GM19043 (cell line): ENCODE measurements around the gene PRKAR2B.
"Not testable (repeated sequence)": the region's sequence is repeated elsewhere in the genome, so short reads cannot be mapped to it uniquely, and the experiment has no call there.

Experiments
- ATAC-seq: cut with Tn5 transposase; IDR thresholded peaks from one replicate; pipeline ENCODE4 v1.9.1; 2021; ENCODE audit warnings: low read depth; ENCODE audit not compliant: unreplicated experiment

PRKAR2B gene

DNA sequence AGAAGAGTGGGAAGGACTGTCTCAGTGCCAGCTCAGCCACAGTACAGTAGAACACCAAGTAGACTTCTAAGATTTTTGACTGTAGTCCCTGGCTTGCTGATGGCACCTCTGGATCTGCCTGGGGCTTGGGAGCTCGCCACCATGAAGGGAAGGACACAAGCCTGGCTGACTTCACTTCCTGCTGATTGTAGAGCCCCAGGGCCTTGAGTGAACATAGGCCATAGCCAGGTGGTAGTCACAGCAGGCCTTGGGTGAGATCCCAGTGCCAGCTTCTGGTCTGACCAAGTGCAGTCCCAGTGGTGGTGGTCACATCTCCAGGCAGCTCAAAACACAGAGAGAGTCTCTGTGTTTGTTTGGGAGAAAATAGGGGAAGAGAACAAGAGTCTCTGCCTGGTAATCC lies 66.7 kb downstream of the PRKAR2B start:
- no peak for ATAC-seq

DNA sequence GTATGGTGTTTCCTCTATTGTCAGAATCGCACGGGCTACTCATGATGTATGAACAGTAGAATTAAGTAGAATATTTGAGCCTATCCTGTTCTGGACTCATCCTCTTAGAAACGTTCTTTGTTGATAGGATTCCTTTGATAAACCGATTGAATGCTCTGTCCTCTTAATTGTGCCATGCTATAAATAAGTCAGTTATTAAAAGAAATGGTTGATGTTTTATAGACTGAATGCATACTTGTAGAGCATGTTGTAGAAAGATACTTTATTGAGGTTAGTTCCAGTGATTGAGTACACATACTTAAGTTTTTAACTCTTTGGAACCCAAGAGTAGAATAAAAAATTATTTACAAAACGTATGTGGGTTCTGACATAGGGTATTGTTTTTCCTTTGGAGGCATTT lies 69.4 kb downstream of the PRKAR2B start:
- no peak for ATAC-seq

DNA sequence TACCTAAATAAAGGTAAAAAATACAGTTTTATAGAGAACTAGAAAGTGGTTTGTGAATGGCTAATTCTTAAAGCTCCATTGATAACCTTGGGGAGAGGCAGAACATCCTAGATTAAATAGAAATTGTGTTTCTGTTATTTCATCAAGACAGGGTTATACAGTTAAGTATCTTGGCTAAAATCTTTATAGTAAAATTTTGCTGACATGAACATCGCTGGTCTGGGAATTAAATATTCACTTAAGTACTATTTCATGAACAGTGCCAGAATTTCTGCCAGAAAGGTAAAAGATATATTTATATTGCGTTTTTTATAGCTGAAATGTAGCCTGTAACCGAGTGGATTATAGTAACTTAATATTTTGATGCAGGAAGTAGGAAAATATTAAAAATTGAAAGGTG lies 70.6 kb downstream of the PRKAR2B start:
- ATAC-seq, result no peak

DNA sequence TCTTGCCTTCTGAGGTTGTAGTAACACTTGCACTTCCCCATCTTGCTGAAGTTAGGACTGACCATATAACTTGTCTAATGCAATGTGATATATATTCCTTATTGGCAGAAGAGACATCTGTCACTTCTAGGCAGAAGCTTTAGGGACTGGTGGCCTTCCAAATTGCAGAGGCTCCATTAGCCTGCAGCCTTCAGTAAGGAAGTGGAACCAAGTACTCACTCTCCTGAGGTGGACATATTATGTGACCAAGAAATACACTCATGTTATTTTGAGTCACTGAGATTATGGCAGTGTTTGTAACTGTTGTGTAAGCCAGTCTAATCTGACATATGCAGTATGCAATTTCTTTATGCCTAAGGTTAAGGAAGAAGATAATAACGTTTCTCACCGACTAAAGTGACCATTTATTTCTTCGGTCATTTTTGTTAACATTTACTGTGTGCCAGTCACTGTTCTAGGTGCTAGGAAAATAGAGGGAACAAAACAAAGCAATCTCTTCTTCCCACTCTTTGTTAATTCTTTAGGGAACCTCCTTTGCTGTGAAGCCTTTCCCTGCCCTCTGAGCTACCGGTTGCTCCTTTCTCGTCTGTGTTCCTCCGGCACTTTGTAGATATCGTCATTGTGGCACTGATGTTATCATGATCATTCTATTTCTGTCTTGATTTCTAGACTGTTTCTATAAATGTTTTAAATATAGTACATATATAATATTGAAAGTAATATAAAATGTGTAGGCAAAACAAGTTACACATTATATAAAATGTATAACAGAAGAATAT lies 71.4 kb downstream of the PRKAR2B start:
- ATAC-seq, result no peak

DNA sequence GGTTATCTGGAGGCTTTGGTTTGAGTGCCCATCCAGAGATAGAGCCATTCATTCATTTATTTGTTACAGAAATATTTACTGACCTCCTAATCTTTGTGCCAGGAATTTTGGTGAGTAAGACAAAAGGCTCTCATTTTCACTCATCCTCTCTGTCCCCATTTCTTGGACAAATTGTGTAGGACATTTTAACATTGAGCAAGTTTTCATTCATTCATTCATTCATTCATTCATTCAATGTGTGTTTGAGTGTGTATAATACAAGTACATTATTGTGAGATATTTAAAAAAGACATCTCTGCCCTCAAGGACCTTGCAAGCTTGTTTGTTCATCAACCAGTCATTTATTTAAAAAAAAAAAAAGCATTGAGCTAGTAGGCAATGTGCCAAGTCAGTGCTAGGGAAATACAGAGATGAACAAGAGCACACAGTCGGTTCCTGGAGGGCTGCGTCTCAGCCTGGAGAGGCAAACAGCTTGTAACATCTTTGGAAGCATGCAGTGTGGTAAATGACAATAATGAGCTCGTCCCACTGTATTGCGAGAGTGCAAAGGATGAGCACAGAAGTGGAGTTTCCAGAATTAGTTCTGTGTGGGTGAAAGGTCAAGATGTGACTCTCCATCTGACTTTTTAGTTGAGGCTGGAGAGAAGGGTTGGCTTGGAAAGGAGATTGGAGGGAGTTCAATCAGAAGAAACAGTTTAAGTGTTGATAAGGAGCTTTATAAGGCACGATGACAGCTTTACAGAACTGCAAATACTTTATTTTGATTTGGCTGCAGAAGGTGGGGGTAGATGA lies 73.8 kb downstream of the PRKAR2B start:
- ATAC-seq, result no peak

DNA sequence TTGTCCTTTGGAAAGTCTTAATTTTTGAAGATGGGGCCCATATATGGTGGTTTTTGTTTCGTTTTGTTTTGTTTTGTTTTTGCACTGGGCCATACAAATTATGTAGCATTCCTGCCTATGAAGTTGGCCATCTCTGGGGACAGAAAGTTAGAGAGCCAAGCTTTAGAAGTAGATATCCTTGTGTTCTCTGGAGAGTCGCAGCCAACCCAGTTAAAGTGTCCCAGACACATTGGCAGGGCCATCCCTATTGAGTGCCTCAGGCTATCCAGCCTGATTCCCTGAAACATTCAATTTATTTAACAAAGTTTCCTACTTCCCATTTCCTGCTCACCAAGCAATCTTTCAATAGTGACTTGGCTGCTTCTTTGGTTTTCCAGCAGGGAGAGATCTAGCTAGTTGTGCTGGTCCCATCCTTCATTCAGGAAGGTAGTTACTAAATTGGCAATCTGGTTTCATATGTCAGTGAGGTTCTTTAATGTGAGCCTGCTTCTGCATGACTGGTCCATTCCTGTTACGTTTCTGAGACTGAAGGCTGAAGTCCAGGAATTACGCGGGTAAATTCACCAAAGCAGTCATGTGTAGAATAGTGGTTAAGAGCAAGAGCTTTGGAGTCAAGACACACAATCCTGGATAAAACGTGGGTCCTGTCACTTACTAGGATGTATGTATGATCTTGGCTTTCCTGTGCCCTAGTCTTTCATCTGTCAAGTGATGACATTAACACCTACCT lies 75.0 kb downstream of the PRKAR2B start:
- ATAC-seq, result no peak

DNA sequence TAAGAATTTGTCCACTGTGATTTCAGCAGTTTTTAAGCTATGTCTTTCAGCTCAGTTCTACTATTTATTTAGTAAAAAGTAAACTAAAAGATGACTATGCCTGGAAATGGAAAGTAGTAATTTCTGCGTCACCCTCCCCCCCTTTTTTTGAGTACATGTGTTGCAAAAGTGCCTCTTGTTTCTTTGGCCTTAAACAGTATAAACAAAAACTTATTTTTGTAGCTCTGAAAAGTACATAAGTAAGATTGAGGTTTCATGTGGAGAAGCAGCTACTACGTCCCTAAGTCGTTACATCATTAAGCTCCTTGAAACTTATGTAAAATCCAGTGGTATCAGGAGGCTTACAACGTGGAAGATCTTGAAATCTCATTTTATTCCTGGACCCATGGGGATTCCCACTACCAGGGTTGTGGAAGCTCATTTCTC lies 78.0 kb downstream of the PRKAR2B start:
- ATAC-seq, result no peak

DNA sequence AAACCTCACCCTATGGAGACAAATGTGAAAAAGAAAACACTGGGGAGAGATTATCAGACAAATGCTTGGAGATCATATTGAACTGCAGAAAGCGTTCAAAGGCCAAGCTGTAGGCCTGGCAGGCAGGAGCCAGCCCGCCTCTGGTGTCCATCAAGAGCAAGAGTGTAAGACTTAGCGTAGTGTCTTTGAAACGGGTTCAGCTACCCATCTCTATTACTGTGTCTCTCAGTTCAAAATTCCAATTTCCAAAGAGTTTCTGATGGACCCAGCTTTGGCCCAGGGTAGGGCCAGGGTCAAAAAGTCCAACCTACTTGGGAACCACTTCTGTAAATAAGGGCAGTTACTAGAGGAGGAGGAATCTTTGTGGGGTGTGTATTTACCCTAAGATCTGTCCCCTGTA lies 78.9 kb downstream of the PRKAR2B start:
- no peak for ATAC-seq

DNA sequence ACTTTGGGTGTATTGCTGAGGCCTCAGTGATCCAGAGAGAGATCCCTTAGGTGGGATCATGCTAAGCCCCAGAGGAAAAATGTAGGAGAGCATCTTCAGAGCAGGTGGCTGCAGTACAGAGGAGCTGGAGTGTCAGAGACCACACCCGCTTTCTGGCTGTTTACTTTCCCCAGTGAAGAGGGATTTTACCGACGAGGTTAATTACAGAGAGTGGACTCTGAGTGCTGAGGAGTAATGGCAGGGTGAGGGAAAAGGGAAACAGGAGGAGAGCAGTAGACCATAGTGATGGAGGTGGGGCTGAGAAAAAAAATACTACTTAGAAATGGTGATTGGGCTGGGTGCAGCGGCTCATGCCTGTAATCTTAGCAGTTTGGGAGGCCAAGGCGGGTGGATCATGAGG lies 81.0 kb downstream of the PRKAR2B start:
- ATAC-seq, result no peak

DNA sequence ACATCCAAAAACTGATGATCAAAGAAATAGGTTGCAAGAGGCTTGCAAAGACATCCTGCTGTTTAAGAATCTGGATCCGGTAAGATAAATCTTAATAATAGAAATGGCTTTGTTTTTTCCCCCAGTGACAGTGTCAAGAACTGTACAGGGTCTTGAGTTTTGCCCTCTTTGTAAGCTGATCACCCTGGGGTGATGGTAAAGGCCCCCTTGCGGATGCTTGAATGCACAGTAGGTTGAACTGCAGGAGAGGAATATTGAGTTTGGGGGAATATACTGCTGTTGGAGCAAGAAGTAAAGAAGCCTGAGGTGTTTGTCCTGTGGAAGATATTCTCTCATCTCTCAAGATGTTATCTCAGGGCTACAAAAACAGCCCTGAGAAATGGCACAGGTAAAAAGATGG lies 83.7 kb downstream of the PRKAR2B start:
- no peak for ATAC-seq

DNA sequence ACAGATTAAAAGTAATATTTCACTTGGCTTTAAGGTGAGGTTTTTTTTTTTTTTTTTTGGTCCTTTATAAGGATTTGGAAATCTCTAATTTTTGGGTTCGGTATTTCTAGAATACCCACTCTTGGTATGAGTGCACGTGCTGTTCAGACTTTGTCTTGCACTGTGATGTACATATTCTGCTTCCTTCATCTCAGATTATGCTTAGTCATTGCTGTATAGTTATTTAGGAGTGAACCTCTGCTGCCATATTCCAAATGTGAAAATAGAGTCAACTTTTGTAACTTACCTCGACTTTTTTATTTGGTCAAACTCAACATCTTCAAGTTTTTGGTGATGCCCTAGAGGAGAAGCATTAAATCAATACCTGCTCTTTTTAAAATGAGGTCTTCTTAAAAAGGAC lies 84.2 kb downstream of the PRKAR2B start:
- ATAC-seq, result no peak

DNA sequence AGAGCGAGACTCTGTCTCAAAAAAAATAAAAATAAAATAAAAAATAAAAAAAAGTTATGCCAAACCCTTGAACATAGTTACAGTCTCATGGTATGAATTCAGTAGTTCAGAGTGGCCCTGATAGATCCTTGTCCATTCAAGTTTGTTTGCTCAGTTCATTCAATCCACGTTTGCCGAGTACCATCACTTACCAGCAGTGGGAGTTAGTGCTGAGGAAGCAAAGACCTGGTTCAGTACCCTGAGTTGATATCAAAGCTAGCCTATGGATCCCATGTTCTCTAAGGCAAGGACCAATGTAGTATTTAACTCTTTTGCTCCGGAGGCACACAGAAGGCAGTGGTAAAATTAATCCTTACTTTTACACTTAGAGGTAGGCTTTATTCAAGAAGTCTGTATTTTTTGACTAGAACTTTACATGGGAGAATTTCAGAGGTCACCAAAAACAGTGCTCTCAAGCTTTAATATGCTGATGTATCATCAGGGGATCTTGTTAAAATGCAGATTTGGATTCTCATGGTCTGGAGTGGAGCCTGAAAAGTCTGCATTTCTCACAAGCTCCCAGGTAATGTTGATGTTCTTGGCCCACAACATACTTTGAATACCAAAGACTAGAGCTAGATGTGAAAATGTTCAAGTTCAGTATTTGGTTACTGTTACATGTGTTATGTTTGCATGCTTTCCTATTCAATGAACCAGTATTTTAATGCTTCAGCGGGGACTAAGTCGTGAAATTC lies 86.1 kb downstream of the PRKAR2B start:
- no peak for ATAC-seq

DNA sequence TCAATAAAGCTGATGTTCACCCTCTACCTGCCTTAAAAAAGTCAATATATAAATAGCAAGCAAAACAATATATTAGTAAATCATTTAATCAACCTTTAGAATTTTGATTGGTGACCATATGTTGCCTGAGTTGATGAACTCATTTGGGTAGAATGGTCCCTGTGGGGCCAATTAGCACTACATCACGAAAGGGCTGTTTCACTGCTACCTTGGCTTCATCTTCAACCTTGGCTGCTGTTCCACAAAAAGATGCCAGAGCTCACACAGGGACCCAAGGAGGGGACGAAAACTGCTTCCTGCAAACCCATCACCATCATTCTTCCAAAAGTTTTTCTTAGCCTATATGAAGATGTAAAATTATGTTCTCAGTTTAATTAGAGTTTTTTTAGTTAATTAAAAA lies 88.9 kb downstream of the PRKAR2B start:
- ATAC-seq, result no peak

DNA sequence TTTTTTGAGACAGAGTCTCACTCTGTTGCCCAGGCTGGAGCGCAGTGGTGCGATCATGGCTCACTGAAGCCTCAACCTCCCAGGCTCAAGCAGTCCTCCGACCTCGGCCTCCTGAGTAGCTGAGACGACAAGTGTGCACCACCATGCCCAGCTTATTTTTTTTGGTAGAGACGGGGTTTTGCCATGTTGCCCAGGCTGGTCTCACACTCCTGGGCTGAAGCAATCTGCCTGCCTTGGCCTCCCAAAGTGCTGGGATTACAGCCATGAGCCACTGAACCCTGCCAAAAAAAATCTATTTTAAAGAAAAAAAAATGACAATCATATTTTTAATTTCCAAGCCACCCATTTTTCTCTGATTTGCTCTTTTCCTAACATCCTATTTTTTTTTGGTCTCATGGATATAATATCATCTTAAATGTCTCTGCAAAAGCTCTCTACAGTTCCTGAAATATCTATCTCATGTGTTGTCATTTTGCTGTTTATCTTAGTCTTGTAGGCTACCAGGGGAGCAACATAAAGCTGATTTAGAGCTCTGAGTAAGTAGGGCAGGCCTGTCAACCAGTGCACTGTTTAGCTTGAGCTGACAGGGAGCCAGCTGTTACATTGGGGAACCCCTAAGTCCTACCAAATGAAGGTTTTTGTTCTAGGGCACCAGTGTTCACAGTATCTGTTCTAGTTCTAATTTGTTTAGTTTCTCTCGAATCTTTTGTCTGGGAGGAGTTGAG lies 94.4 kb downstream of the PRKAR2B start:
- ATAC-seq, result no peak

DNA sequence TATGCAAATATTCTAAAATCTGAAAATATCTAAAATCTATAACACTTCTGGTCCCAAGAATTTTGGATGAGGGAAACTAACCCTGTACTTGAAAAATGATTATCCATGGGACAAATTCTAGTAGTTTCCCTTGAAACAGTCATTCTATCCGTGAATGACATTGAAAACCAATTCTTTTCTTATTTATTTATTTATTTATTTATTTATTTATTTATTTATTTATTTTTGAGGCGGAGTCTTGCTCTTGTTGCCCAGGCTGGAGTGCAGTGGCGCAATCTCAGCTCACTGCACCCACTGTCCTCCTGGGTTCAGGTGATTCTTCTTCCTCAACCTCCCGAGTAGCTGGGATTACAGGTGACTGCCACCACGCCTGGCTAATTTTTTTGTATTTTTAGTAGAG lies 99.4 kb downstream of the PRKAR2B start:
- ATAC-seq, result not testable (repeated sequence)

DNA sequence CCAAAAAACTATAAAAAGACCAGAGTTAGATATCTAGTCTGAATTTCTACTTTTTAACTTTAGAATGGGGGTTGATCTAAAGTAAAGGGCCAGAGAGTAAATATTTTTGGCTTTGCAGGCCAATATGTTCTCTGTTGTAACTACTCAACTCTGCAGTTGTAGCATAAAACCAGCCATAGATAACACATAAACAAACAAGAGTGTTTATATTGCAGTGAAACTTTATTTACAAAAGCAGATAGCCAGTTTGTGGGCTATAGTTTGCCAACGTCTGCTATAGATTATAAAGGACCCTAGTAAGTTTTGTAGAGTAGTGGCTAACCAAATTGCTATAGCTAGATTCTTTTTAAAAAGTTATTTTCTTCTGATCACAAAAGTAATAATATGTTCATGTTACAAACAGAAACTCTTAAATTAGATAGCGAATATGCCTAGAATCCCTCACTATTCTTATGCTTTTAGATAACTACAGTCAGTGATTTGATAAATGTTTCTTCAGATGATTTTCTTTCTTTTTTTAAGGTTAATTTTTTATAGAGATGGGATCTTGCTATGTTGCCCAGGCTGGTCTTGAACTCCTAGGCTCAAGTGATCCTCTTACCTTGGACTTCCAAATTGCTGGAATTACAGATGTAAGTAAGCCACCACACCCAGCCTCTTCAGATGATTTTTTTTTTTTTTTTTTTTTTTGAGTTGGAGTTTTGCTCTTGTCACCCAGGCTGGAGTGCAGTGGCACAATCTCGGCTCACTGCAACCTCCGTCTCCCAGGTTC lies 100.7 kb downstream of the PRKAR2B start:
- no peak for ATAC-seq

DNA sequence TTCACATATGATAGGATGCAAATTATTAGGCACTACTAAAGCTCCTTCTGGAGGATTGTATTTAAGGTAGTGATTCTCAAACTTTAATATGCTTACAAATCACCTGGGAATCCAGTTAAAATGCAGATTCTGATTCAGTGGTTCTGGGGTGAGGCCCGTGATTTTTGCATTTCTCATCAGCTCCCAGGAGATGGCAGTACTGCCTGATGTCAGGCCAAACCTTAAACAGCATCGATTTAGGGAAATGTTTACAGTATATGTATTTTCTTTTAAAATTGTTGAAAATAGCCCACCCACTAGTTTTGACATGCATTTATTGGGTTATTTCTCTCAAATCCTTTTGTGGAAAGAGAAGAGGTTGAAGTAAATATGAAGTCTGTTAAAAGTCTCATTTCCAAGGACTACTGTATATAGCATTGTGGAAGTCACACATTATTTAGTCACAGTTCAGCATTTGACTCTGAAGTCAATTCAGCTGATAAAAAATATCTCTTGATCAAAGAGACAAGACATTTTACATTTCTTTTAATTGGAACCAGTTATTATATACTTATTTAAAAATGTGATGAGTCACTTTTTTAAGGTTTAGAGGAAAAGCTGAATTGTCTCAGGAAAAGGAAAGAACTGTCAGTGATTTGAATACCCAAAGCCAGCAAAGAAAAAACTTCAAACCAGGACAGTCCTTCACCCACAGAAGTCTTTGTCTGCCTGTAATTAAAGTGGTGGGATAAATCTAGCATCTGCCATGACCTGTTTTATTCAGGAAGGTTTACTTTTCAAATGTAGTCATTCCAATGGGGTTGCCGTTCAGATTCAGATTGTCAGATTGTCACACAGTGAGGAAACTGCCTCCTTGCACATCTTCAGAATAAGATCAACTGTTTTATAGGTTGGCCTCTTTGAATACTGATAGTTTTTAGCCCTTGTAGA lies 103.2 kb downstream of the PRKAR2B start:
- ATAC-seq, result no peak

DNA sequence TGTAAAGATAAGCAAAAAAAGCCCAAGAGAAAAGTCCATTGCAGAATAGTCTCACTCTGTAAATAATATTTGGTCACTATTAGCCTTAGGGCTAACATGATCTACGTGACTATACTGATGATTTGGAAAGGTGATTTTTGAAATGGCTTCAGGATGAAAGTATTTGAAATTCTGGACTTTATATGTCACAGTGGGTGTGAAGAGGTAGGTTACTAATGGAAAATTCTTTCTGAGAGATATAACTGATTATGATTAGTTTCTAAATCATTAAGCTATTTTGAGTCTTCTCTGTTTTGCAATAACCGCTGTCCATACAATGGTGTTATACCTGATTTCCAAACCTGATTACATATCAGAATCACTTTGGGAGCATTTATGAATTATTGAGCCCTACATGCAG lies 104.2 kb downstream of the PRKAR2B start:
- no peak for ATAC-seq
